ENCODE results near the gene PLBD2. TPM values are rescaled to one million over a fixed set of nuclear protein-coding genes. Genes with fewer than 3 reads are reported as not detected.

The PLBD2 gene
- total and polyA plus RNA-seq, 9 of the 15 experiments (the other 6 are each of a cell fraction or from before 2014, with no cell fraction given): 2.4 to 37.4 (median 6.0) TPM

GRCh38 chr12:113340061-113340460 lies 18.3 kb upstream of the PLBD2 start (continued):
- TF ChIP-seq, protein P1, sequence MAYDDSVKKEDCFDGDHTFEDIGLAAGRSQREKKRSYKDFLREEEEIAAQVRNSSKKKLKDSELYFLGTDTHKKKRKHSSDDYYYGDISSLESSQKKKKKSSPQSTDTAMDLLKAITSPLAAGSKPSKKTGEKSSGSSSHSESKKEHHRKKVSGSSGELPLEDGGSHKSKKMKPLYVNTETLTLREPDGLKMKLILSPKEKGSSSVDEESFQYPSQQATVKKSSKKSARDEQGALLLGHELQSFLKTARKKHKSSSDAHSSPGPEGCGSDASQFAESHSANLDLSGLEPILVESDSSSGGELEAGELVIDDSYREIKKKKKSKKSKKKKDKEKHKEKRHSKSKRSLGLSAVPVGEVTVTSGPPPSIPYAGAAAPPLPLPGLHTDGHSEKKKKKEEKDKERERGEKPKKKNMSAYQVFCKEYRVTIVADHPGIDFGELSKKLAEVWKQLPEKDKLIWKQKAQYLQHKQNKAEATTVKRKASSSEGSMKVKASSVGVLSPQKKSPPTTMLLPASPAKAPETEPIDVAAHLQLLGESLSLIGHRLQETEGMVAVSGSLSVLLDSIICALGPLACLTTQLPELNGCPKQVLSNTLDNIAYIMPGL (CRISPR knock-in tag; IDR thresholded peaks at IDR 0.05): no peak
- TF ChIP-seq, protein P2, sequence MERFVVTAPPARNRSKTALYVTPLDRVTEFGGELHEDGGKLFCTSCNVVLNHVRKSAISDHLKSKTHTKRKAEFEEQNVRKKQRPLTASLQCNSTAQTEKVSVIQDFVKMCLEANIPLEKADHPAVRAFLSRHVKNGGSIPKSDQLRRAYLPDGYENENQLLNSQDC (CRISPR knock-in tag; IDR thresholded peaks at IDR 0.05): no peak
- no peak for TF ChIP-seq FOS (IDR thresholded peaks at IDR 0.05; ENCODE audit: extremely low read depth, insufficient read length)
- TF ChIP-seq ZNF639 (CRISPR knock-in tag; conservative IDR thresholded peaks at IDR 0.05 in 1 of 2, IDR thresholded peaks at IDR 0.05 in 1 of 2): no peak
- TF ChIP-seq CCNT2 (IDR thresholded peaks at IDR 0.05; ENCODE audit: borderline replicate concordance, extremely low read depth, insufficient read length, low read depth, low read length): no peak
- TF ChIP-seq, protein P3, sequence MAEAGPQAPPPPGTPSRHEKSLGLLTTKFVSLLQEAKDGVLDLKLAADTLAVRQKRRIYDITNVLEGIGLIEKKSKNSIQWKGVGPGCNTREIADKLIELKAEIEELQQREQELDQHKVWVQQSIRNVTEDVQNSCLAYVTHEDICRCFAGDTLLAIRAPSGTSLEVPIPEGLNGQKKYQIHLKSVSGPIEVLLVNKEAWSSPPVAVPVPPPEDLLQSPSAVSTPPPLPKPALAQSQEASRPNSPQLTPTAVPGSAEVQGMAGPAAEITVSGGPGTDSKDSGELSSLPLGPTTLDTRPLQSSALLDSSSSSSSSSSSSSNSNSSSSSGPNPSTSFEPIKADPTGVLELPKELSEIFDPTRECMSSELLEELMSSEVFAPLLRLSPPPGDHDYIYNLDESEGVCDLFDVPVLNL (CRISPR knock-in tag; IDR thresholded peaks at IDR 0.05; ENCODE audit: low read depth): no peak
- TF ChIP-seq, protein P4, sequence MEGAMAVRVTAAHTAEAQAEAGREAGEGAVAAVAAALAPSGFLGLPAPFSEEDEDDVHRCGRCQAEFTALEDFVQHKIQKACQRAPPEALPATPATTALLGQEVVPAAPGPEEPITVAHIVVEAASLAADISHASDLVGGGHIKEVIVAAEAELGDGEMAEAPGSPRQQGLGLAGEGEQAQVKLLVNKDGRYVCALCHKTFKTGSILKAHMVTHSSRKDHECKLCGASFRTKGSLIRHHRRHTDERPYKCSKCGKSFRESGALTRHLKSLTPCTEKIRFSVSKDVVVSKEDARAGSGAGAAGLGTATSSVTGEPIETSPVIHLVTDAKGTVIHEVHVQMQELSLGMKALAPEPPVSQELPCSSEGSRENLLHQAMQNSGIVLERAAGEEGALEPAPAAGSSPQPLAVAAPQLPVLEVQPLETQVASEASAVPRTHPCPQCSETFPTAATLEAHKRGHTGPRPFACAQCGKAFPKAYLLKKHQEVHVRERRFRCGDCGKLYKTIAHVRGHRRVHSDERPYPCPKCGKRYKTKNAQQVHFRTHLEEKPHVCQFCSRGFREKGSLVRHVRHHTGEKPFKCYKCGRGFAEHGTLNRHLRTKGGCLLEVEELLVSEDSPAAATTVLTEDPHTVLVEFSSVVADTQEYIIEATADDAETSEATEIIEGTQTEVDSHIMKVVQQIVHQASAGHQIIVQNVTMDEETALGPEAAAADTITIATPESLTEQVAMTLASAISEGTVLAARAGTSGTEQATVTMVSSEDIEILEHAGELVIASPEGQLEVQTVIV (CRISPR knock-in tag; IDR thresholded peaks at IDR 0.05; ENCODE audit: borderline replicate concordance): no peak
- TF ChIP-seq NFE2L1 (tag; IDR thresholded peaks at IDR 0.05; ENCODE audit: borderline replicate concordance, low read depth): no peak
- no peak for TF ChIP-seq ZNF165 (CRISPR knock-in tag; IDR thresholded peaks at IDR 0.05; ENCODE audit: borderline replicate concordance)
- TF ChIP-seq TGIF2 (CRISPR knock-in tag; IDR thresholded peaks at IDR 0.05): no peak
- no peak for TF ChIP-seq ZNF124 (CRISPR knock-in tag; IDR thresholded peaks at IDR 0.05)
- TF ChIP-seq GATAD2A (IDR thresholded peaks at IDR 0.05): no peak
- TF ChIP-seq BRD9 (IDR thresholded peaks at IDR 0.05; ENCODE audit: low read depth, partially characterized antibody): no peak
- no peak for TF ChIP-seq MNT (conservative IDR thresholded peaks at IDR 0.05)

Data from K562 (cell line).